ENCODE data around the gene PRR35. TPM values are rescaled to one million over a fixed set of nuclear protein-coding genes. Genes with fewer than 3 reads are reported as not detected.
A peak's percentile ranks its signal among the peaks of the same experiment; 100 is the strongest.

The PRR35 gene
- total and polyA plus RNA-seq, 2 experiments from 2014 or later = not detected

DNA sequence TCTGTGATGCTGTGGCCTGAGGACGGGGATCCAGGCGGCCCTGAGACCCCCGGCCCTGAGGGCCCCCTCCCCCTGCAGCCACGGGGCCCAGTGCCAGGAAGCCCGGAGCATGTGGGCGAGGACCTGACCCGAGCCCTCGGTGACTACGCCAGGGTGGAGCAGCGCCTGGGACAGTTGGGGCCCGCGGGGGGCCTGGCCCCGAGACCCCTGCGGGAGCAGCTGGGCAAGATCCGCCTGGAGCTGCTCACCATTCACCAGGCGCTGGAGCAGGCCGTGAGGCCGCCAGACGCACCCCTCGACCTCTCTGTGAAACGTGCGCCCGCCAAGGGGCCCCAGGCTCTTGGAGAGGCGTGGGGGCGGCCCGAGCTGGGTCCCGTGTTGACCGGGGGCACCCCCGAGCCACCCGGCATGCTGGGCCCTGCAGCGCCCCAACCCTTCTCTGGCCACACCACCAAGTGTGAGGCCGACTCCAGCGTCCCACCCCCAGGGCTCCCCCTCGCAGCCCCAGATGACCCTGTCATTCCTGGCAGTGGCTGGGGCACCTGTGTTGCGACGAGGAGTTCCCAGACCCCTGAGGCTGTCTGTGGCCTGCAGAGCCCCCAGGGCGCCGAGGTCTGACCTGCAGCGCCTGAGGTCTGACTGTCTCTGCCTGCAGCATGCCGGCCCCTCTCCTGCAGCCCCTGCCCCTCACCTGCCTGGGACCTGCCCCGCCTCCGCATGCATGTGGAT is 4.7 kb downstream of the PRR35 start:
- H3K9ac ChIP-seq = no peak overlapping the region
- 0 out of 2 replicates have a peak, but pooled peaks cover 4% of the 10 kb centered on the region for H3K4me1 ChIP-seq (ENCODE audit: insufficient read depth)
- H4K20me1 ChIP-seq (ENCODE audit: insufficient read depth) = no peaks in the 10 kb centered on the region
- no peaks in the 10 kb centered on the region for H3K9me2 ChIP-seq (ENCODE audit: insufficient read depth)
- H2AFZ ChIP-seq = no peak overlapping the region
- H3K27ac ChIP-seq = no peak overlapping the region
- no peaks in the 10 kb centered on the region for H3K36me3 ChIP-seq (ENCODE audit: low read depth)
- H3F3A ChIP-seq (ENCODE audit: insufficient read depth) = no peaks in the 10 kb centered on the region
- 0 out of 2 replicates have a peak, but pooled peaks cover 5% of the 10 kb centered on the region for H3K27me3 ChIP-seq (replicated peaks; ENCODE audit: insufficient read depth)
- H3K4me2 ChIP-seq (ENCODE audit: unreplicated experiment) = no peak overlapping the region
- WGBS, 2 experiments (ENCODE audit: low coverage in 1 of 2, low lambda C conversion rate in 2 of 2, missing lambda C conversion rate in 2 of 2) = 71 to 74% methylated on average over 25 to 33 of the region's 42 CpGs
- DNase-seq = no peak
- 0 out of 2 replicates have a peak, but pooled peaks cover 4% of the 10 kb centered on the region for H3K79me2 ChIP-seq (ENCODE audit: insufficient read depth)
- TF ChIP-seq EZH2 (IDR thresholded peaks at IDR 0.05; ENCODE audit: insufficient read depth, poor library complexity, severe bottlenecking) (no peak), EZH2phosphoT487 (IDR thresholded peaks at IDR 0.05; ENCODE audit: insufficient read depth, low read depth) (no peak)
- no peak overlapping the region for H3K4me3 ChIP-seq
- in situ Hi-C loops (cut with MboI) = no loop called here
- no peaks in the 10 kb centered on the region for H3K9me3 ChIP-seq (ENCODE audit: low read depth)

DNA sequence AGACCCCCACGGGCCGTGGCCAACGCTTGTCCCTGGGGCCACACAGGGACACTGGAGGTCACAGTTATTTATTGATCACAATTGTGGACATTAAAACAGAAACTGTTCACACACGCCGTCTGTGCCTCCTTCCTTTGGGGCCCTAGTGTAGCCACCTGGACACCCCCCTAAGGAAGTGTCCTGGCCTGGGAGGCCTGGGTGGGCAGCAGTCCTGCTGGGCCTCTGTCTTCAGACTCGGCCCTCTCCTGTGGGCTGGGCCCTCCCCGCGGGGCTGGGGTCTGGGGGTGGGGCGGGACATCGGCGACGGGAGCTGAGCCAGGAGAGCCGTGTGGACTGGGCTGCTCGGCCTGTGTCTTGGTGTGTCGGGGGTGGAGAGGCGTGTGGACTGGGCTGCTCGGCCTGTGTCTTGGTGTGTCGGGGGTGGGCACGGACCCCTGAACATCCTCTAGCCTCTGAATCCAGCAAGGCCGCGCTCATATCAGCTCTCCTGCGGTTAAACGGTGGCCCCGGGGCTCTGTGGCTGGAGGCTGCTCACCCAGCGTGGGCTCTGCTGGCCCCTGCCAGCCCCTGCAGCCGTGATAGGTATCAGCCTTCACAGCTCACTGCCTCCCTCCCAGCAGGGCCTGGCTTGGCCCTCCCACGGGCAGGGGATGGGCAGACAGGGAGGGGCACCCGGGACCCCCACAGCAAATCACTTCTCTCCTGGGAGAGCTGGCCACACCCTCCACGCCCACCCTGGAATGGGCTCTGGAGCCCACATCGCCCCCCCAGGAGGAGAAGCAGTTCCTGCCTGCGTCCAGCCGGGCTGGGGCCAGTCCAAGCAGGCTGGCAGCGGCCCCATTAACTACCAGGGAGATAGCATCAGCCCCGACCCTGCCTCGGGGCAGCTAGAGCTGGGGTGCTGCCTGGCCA is 5.5 kb downstream of the PRR35 start:
- H3K4me1 ChIP-seq (ENCODE audit: insufficient read depth) = 0 out of 2 replicates have a peak, but pooled peaks cover 4% of the 10 kb centered on the region
- WGBS, 2 experiments (ENCODE audit: low coverage in 1 of 2, low lambda C conversion rate in 2 of 2, missing lambda C conversion rate in 2 of 2) = 41 to 43% methylated on average over 20 to 33 of the region's 35 CpGs
- H3K27ac ChIP-seq = no peak overlapping the region
- DNase-seq = no peak
- H3K4me3 ChIP-seq = no peak overlapping the region
- no peaks in the 10 kb centered on the region for H4K20me1 ChIP-seq (ENCODE audit: insufficient read depth)
- no peak overlapping the region for H3K4me2 ChIP-seq (ENCODE audit: unreplicated experiment)
- H3K79me2 ChIP-seq (ENCODE audit: insufficient read depth) = peaks cover 12% of the 10 kb centered on the region
- no peaks in the 10 kb centered on the region for H3K36me3 ChIP-seq (ENCODE audit: low read depth)
- 0 out of 2 replicates have a peak, but pooled peaks cover 5% of the 10 kb centered on the region for H3K27me3 ChIP-seq (replicated peaks; ENCODE audit: insufficient read depth)
- H3F3A ChIP-seq (ENCODE audit: insufficient read depth) = 0 out of 2 replicates have a peak, but pooled peaks cover 6% of the 10 kb centered on the region
- no peaks in the 10 kb centered on the region for H3K9me2 ChIP-seq (ENCODE audit: insufficient read depth)
- in situ Hi-C loops (cut with MboI) = no loop called here
- H2AFZ ChIP-seq = no peak overlapping the region
- no peak for TF ChIP-seq EZH2phosphoT487 (IDR thresholded peaks at IDR 0.05; ENCODE audit: insufficient read depth, low read depth)
- TF ChIP-seq EZH2 (IDR thresholded peaks at IDR 0.05; ENCODE audit: insufficient read depth, poor library complexity, severe bottlenecking) = no peak
- H3K9me3 ChIP-seq (ENCODE audit: low read depth) = no peaks in the 10 kb centered on the region
- H3K9ac ChIP-seq = no peak overlapping the region

- H3K4me2 ChIP-seq (ENCODE audit: unreplicated experiment) = no peak within 1 kb of the TSS
- no peaks in the 10 kb centered on the region for H3K27me3 ChIP-seq (replicated peaks; ENCODE audit: insufficient read depth)
- no peaks in the 10 kb centered on the region for H3K36me3 ChIP-seq (ENCODE audit: low read depth)
- peak; percentile 63 for DNase-seq
- H3K9me2 ChIP-seq (ENCODE audit: insufficient read depth) = no peaks in the 10 kb centered on the region
- H3K27ac ChIP-seq = no peak within 1 kb of the TSS
- no peak within 1 kb of the TSS for H3K4me3 ChIP-seq
- 0 out of 2 replicates have a peak, but pooled peaks cover 4% of the 10 kb centered on the region for H3K4me1 ChIP-seq (ENCODE audit: insufficient read depth)
- H4K20me1 ChIP-seq (ENCODE audit: insufficient read depth) = no peaks in the 10 kb centered on the region
- 40 to 45% methylated on average over 26 of the region's 26 CpGs for WGBS, 2 experiments (ENCODE audit: low coverage in 1 of 2, low lambda C conversion rate in 2 of 2, missing lambda C conversion rate in 2 of 2)
- H3F3A ChIP-seq (ENCODE audit: insufficient read depth) = 0 out of 2 replicates have a peak, but pooled peaks cover 6% of the 10 kb centered on the region
- in situ Hi-C loops (cut with MboI) = no loop called here
- no peak for TF ChIP-seq EZH2 (IDR thresholded peaks at IDR 0.05; ENCODE audit: insufficient read depth, poor library complexity, severe bottlenecking)
- TF ChIP-seq EZH2phosphoT487 (IDR thresholded peaks at IDR 0.05; ENCODE audit: insufficient read depth, low read depth) = no peak
- H3K79me2 ChIP-seq (ENCODE audit: insufficient read depth) = peaks cover 21% of the 10 kb centered on the region
- no peak within 1 kb of the TSS for H3K9ac ChIP-seq
- H3K9me3 ChIP-seq (ENCODE audit: low read depth) = no peaks in the 10 kb centered on the region
- H2AFZ ChIP-seq = peak within 1 kb of the TSS; percentile 62; the same call in 1 of the 2 replicates
These were observed 6.5 kb downstream of the PRR35 start, which contains the start of gene NHLRC4 for GRCh38 chr16:566475-567372. Gene NHLRC4, plus strand, starts transcription at chr16:567005. Its CDS starts 1,043 bp downstream, at chr16:568048.
